ENCODE data around the gene CCDC80. TPM values are rescaled to one million over a fixed set of nuclear protein-coding genes. Genes with fewer than 3 reads are reported as not detected.

Gene CCDC80
- total RNA-seq, 2 experiments from 2014 or later, result 0.59 to 0.63 TPM

- Histone ChIP-seq H3K4me1 (ENCODE audit: insufficient read depth, low read length, poor library complexity, severe bottlenecking) (peaks cover 8% of the 10 kb centered on the region), H3K9me3 (ENCODE audit: low read length) (no peaks in the 10 kb centered on the region), H3K79me2 (ENCODE audit: insufficient read depth, low read depth, low read length) (no peaks in the 10 kb centered on the region), H3K4me2 (ENCODE audit: low read length) (no peak overlapping the region), H3K36me3 (ENCODE audit: insufficient read depth, low read length) (peaks cover 10% of the 10 kb centered on the region), H3K27ac (ENCODE audit: low read depth, low read length, poor library complexity, severe bottlenecking) (no peak overlapping the region), H4K20me1 (ENCODE audit: insufficient read depth, low read length) (no peaks in the 10 kb centered on the region), H2AFZ (ENCODE audit: low read length) (no peak overlapping the region), H3K9me2 (ENCODE audit: insufficient read depth, low read length) (no peaks in the 10 kb centered on the region), H3K4me3 (ENCODE audit: low read depth, low read length, poor library complexity, severe bottlenecking) (no peak overlapping the region)
- intact Hi-C loops (cut with micrococcal nuclease; ENCODE audit: unreplicated experiment), result no loop called here
- no peak for DNase-seq (ENCODE audit: low spot score)
- CTCF ChIA-PET (ENCODE audit: unreplicated experiment), result no interaction called here
- BruUV-seq (replicated peaks), result no TSS peak
- TF ChIP-seq EZH2phosphoT487 (IDR thresholded peaks at IDR 0.05; ENCODE audit: borderline replicate concordance, low read depth, low read length) (no peak), CTCF (conservative IDR thresholded peaks at IDR 0.05; ENCODE audit: low read length) (no peak)
- POLR2A ChIA-PET, result interaction anchor here (0.8 kb wide), 1 partner anchor 11 kb away, joined by 4 read pairs; no protein-coding TSS in a partner anchor
These were observed 47.7 kb downstream of the CCDC80 start for GRCh38 chr3:112593258-112593657.

GRCh38 chr3:112587336-112587735 is 53.6 kb downstream of the CCDC80 start:
- DNase-seq (ENCODE audit: low spot score), result no peak
- Histone ChIP-seq H3K4me2 (ENCODE audit: low read length) (no peak overlapping the region), H4K20me1 (ENCODE audit: insufficient read depth, low read length) (no peaks in the 10 kb centered on the region), H2AFZ (ENCODE audit: low read length) (no peak overlapping the region), H3K79me2 (ENCODE audit: insufficient read depth, low read depth, low read length) (no peaks in the 10 kb centered on the region), H3K9me2 (ENCODE audit: insufficient read depth, low read length) (no peaks in the 10 kb centered on the region), H3K36me3 (ENCODE audit: insufficient read depth, low read length) (peaks cover 52% of the 10 kb centered on the region), H3K4me1 (ENCODE audit: insufficient read depth, low read length, poor library complexity, severe bottlenecking) (peaks cover 12% of the 10 kb centered on the region), H3K9me3 (ENCODE audit: low read length) (no peaks in the 10 kb centered on the region), H3K27ac (ENCODE audit: low read depth, low read length, poor library complexity, severe bottlenecking) (no peak overlapping the region), H3K4me3 (ENCODE audit: low read depth, low read length, poor library complexity, severe bottlenecking) (no peak overlapping the region)
- ChIA-PET CTCF (ENCODE audit: unreplicated experiment) (no interaction called here), POLR2A (no interaction called here)
- TF ChIP-seq CTCF (conservative IDR thresholded peaks at IDR 0.05; ENCODE audit: low read length), result no peak
- TF ChIP-seq EZH2phosphoT487 (IDR thresholded peaks at IDR 0.05; ENCODE audit: borderline replicate concordance, low read depth, low read length), result no peak
- BruUV-seq (replicated peaks), result no TSS peak
- intact Hi-C loops (cut with micrococcal nuclease; ENCODE audit: unreplicated experiment), result no loop called here

DNA sequence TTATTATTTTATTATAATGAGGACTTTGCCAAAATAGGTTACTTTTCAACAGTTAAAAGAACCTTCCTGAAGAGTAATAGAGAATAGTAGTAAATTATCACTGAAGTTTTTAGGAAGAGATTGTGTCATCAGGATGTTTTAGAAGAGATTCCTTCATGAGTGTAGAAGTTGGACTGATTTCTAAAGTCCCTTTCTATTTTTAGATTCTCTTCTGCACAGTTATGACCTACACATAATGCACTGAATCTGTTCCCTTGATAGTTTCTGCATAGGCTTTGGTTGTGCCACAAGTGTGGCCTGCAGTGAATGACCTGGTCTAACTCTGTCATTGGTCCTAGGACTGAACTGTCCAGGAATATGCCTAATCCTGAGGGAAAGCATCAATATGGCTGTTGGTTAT is 55.2 kb downstream of the CCDC80 start:
- CTCF ChIA-PET (ENCODE audit: unreplicated experiment), result no interaction called here
- BruUV-seq (replicated peaks), result no TSS peak

More for the DNA sequence above, 55.2 kb downstream of the CCDC80 start:
- intact Hi-C loops (cut with micrococcal nuclease; ENCODE audit: unreplicated experiment), result no loop called here
- Histone ChIP-seq H3K79me2 (ENCODE audit: insufficient read depth, low read depth, low read length) (no peaks in the 10 kb centered on the region), H3K4me3 (ENCODE audit: low read depth, low read length, poor library complexity, severe bottlenecking) (no peak overlapping the region), H3K9me2 (ENCODE audit: insufficient read depth, low read length) (no peaks in the 10 kb centered on the region), H3K4me1 (ENCODE audit: insufficient read depth, low read length, poor library complexity, severe bottlenecking) (peaks cover 10% of the 10 kb centered on the region), H3K9me3 (ENCODE audit: low read length) (no peaks in the 10 kb centered on the region), H2AFZ (ENCODE audit: low read length) (no peak overlapping the region), H3K4me2 (ENCODE audit: low read length) (no peak overlapping the region), H3K27ac (ENCODE audit: low read depth, low read length, poor library complexity, severe bottlenecking) (no peak overlapping the region), H3K36me3 (ENCODE audit: insufficient read depth, low read length) (peaks cover 61% of the 10 kb centered on the region), H4K20me1 (ENCODE audit: insufficient read depth, low read length) (no peaks in the 10 kb centered on the region)
- POLR2A ChIA-PET, result no interaction called here
- TF ChIP-seq CTCF (conservative IDR thresholded peaks at IDR 0.05; ENCODE audit: low read length) (no peak), EZH2phosphoT487 (IDR thresholded peaks at IDR 0.05; ENCODE audit: borderline replicate concordance, low read depth, low read length) (no peak)
- DNase-seq (ENCODE audit: low spot score), result no peak

Data from OCI-LY7 (cell line).